CD4-positive, alpha-beta T cell (primary cell): ENCODE data around the gene AGPAT3. TPM values are rescaled to one million over a fixed set of nuclear protein-coding genes. Genes with fewer than 3 reads are reported as not detected.

Source experiments
- ATAC-seq: fragments of 200-7000 bp; cut with Tn5 transposase; one replicate; pipeline ENCODE4 v1.10.0; 2022; ENCODE audit warnings: mild to moderate bottlenecking; ENCODE audit not compliant: poor library complexity
- CTCF ChIA-PET: fragments of 350-600 bp; sonication (Branson Sonifier 250); formaldehyde crosslinking; loops from one replicate; lab custom pipeline; 2021; ENCODE audit warnings: antibody characterized with exemption, inconsistent platforms; lab: Charles Lee
- POLR2A ChIA-PET: fragments of 350-600 bp; sonication (Branson Sonifier 250); formaldehyde crosslinking; loops from one replicate; lab custom pipeline; 2021; ENCODE audit warnings: antibody characterized with exemption, inconsistent platforms; lab: Charles Lee
- DNase-seq, 14 experiments: peaks; one replicate each; pipeline ENCODE4 v3.0.0-alpha.2; 2013 to 2020; ENCODE audit warnings: mixed read lengths in 2 of 14
- H3K27ac ChIP-seq, 2 donors: one replicate each; pipeline versions ENCODE4 v1.5.1 to v1.7.0; 2013; ENCODE audit warnings: low read length in 2 of 2, low read depth in 1 of 2, mild to moderate bottlenecking in 1 of 2
- H3K27me3 ChIP-seq, 2 experiments: 1 replicate in 1 of 2; 2 replicates in 1 of 2; pipeline versions ENCODE4 v1.6.1 to v1.7.0; 2013; ENCODE audit warnings: low read length in 2 of 2, control low read depth in 1 of 2, mild to moderate bottlenecking in 1 of 2, moderate library complexity in 1 of 2; ENCODE audit not compliant: insufficient read depth in 2 of 2, control insufficient read depth in 1 of 2
- H3K36me3 ChIP-seq: one replicate; pipeline ENCODE4 v1.6.1; 2013; ENCODE audit warnings: low read length, control low read depth; ENCODE audit not compliant: insufficient read depth
- H3K4me1 ChIP-seq: one replicate; pipeline ENCODE4 v1.6.1; 2013; ENCODE audit warnings: low read length, control low read depth; ENCODE audit not compliant: insufficient read depth
- H3K4me3 ChIP-seq: one replicate; pipeline ENCODE4 v1.5.1; 2013; ENCODE audit warnings: mild to moderate bottlenecking, low read length, moderate library complexity
- H3K9me3 ChIP-seq, 2 experiments: 1 replicate in 1 of 2; 2 replicates in 1 of 2; pipeline versions ENCODE4 v1.6.1 to v1.7.0; 2013; ENCODE audit warnings: low read length in 2 of 2, mild to moderate bottlenecking in 2 of 2, control low read depth in 1 of 2, moderate library complexity in 1 of 2; ENCODE audit not compliant: control insufficient read depth in 1 of 2, insufficient read depth in 1 of 2
- H3K27ac Mint-ChIP-seq: one replicate; pipeline ENCODE4 v1.8.0; 2020; ENCODE audit warnings: mixed read lengths
- H3K27me3 Mint-ChIP-seq: one replicate; pipeline ENCODE4 v1.8.0; 2021; ENCODE audit warnings: mixed read lengths
- H3K36me3 Mint-ChIP-seq: one replicate; pipeline ENCODE4 v1.8.0; 2021; ENCODE audit warnings: low read depth, mixed read lengths
- H3K4me1 Mint-ChIP-seq: one replicate; pipeline ENCODE4 v1.8.0; 2021; ENCODE audit warnings: low read depth, mixed read lengths
- H3K4me3 Mint-ChIP-seq: one replicate; pipeline ENCODE4 v1.8.0; 2020; ENCODE audit warnings: mild to moderate bottlenecking, mixed read lengths
- H3K9me3 Mint-ChIP-seq: one replicate; pipeline ENCODE4 v1.8.0; 2020; ENCODE audit warnings: mixed read lengths
- intact Hi-C, 2 experiments: fragments of 100-400 bp; cut with DNase I in 1 of 2; cut with micrococcal nuclease in 1 of 2; formaldehyde crosslinking; loops; one replicate each; pipeline versions ENCODE4 v1.15.1 to v1.9.0; 2023 to 2025; cut with DNase I, micrococcal nuclease
- total RNA-seq, 174 experiments: library from RNA in 2 of 174; stranded (reverse) in 2 of 174; gene quantifications; one replicate each; pipeline ENCODE4 v1.2.3 and lab custom pipeline; 2021 to 2026
- TF ChIP-seq, protein P1 (sequence below): fragments of 200-600 bp; IDR thresholded peaks from one replicate; pipeline ENCODE4 v1.8.0; 2022; ENCODE audit warnings: antibody characterized with exemption, mild to moderate bottlenecking

The AGPAT3 gene
- total RNA-seq, 2 experiments from 2014 or later: 40.8 to 43.4 TPM

DNA sequence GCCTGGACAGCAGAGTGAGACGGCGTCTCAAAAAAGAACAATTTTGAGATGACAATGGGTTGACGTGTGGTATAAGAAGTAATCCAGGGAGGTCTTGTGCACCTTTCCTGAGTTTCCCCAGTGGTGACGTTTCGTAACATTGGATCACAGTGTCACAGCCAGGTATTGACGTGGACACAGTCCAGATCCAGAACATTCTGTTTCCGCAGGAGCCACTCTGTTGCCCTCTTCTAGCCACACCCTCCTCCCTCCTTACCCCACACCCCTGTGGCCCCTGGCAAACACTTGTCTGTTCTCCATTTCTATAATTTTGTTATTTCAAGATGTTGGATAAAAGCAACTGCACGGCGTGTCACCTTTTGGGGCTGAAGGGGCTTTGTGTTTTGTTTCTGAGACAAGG, 140.6 kb downstream of the AGPAT3 start:
- Mint-ChIP-seq H3K9me3 (no peaks in the 10 kb centered on the region), H3K27me3 (no peaks in the 10 kb centered on the region), H3K4me1 (no peaks in the 10 kb centered on the region), H3K27ac (no peak overlapping the region), H3K36me3 (no peaks in the 10 kb centered on the region), H3K4me3 (no peak overlapping the region)
- no peak for DNase-seq
- Histone ChIP-seq H3K27ac (no peak overlapping the region), H3K36me3 (no peaks in the 10 kb centered on the region), H3K4me3 (no peak overlapping the region), H3K9me3 (no peaks in the 10 kb centered on the region), H3K27me3 (no peaks in the 10 kb centered on the region), H3K4me1 (peaks cover 1% of the 10 kb centered on the region)
- TF ChIP-seq, protein P1, sequence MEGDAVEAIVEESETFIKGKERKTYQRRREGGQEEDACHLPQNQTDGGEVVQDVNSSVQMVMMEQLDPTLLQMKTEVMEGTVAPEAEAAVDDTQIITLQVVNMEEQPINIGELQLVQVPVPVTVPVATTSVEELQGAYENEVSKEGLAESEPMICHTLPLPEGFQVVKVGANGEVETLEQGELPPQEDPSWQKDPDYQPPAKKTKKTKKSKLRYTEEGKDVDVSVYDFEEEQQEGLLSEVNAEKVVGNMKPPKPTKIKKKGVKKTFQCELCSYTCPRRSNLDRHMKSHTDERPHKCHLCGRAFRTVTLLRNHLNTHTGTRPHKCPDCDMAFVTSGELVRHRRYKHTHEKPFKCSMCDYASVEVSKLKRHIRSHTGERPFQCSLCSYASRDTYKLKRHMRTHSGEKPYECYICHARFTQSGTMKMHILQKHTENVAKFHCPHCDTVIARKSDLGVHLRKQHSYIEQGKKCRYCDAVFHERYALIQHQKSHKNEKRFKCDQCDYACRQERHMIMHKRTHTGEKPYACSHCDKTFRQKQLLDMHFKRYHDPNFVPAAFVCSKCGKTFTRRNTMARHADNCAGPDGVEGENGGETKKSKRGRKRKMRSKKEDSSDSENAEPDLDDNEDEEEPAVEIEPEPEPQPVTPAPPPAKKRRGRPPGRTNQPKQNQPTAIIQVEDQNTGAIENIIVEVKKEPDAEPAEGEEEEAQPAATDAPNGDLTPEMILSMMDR: no peak
- POLR2A ChIA-PET: no interaction called here
- no peak for ATAC-seq
- CTCF ChIA-PET: no interaction called here
- intact Hi-C loops: no loop called here

DNA sequence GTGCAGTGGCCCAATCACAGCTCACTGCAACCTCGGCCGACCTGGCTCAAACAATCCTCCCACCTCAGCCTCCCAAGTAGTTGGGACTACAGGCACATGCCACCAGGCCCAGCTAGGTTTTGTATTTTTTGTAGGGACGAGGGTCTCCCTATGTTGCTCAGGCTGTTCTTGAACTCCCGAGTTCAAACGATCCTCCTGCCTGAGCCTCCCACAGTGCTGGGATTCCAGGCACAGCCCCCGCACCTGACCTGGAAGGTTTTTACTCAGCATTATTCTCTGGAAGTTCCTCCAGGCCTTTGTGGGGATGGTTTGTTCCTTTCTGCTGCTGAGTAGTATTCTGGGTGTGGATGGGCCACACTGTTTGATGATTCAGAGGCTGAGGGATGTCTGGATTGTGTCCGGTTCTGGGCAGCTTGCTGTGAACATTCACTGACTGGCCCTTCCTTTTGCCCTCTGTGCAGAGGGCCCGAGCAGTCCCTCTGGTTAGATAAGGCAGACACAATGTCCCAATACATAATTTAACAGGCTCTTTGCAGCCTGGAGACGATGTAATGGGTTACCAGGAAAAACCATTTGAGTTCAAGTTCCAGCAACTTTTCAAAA, 141.1 kb downstream of the AGPAT3 start:
- peaks cover under 1% of the 10 kb centered on the region for H3K36me3 Mint-ChIP-seq
- no peak overlapping the region for H3K27ac ChIP-seq
- H3K36me3 ChIP-seq: no peaks in the 10 kb centered on the region
- ChIA-PET POLR2A (no interaction called here), CTCF (no interaction called here)
- no peaks in the 10 kb centered on the region for H3K9me3 Mint-ChIP-seq
- intact Hi-C loops: no loop called here
- TF ChIP-seq, protein P1: no peak
- H3K4me1 Mint-ChIP-seq: peaks cover 3% of the 10 kb centered on the region
- peaks cover 6% of the 10 kb centered on the region for H3K4me1 ChIP-seq
- DNase-seq (no peak), ATAC-seq (no peak)
- no peaks in the 10 kb centered on the region for H3K9me3 ChIP-seq
- H3K27me3 ChIP-seq: no peaks in the 10 kb centered on the region
- no peak overlapping the region for H3K4me3 Mint-ChIP-seq
- H3K4me3 ChIP-seq: no peak overlapping the region
- no peaks in the 10 kb centered on the region for H3K27me3 Mint-ChIP-seq
- H3K27ac Mint-ChIP-seq: no peak overlapping the region

DNA sequence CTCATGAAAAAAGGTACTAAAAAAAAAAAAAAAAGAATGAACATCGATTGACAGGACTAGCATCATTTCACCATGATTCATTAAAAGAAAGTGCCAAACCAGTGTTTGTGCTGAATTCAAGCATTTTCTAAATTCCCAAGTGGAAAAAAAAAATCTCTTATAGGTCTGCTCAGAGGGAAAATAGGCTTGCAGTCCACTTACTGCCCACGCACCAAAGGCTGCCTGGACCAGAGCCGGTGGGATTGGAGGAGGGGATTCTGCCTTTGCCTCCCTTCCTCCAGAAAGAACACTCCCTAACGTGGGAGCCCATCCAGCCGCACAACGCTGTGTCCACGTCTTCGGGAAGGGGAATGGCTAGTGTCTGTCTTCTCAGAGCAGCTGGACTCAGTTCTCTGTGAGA, 141.6 kb downstream of the AGPAT3 start:
- peaks cover 12% of the 10 kb centered on the region for H3K4me1 ChIP-seq
- H3K9me3 Mint-ChIP-seq: no peaks in the 10 kb centered on the region
- no peak overlapping the region for H3K4me3 ChIP-seq
- no peaks in the 10 kb centered on the region for H3K9me3 ChIP-seq
- H3K27me3 ChIP-seq: no peaks in the 10 kb centered on the region
- ATAC-seq: no peak
- no peak for DNase-seq
- no peaks in the 10 kb centered on the region for H3K27me3 Mint-ChIP-seq
- H3K27ac ChIP-seq: no peak overlapping the region
- H3K4me3 Mint-ChIP-seq: no peak overlapping the region
- TF ChIP-seq, protein P1: no peak
- intact Hi-C loops: no loop called here
- H3K4me1 Mint-ChIP-seq: peaks cover 7% of the 10 kb centered on the region
- H3K36me3 ChIP-seq: no peaks in the 10 kb centered on the region
- no peak overlapping the region for H3K27ac Mint-ChIP-seq
- CTCF ChIA-PET: no interaction called here
- POLR2A ChIA-PET: no interaction called here
- peaks cover 6% of the 10 kb centered on the region for H3K36me3 Mint-ChIP-seq
